ENCODE data around the gene DCTD. TPM values are rescaled to one million over a fixed set of nuclear protein-coding genes. Genes with fewer than 3 reads are reported as not detected.

Gene DCTD
- total RNA-seq, 1 donor from 2014 or later = 93.7 TPM

- H3K27ac Mint-ChIP-seq = no peak overlapping the region
- no peaks in the 10 kb centered on the region for H3K36me3 Mint-ChIP-seq
- no peak for TF ChIP-seq CTCF (IDR thresholded peaks at IDR 0.05; ENCODE audit: unreplicated experiment)
- H3K27me3 Mint-ChIP-seq (ENCODE audit: low read depth) = no peaks in the 10 kb centered on the region
- H3K9me3 Mint-ChIP-seq = no peaks in the 10 kb centered on the region
- peaks cover 38% of the 10 kb centered on the region for H3K4me1 Mint-ChIP-seq
- no peak for DNase-seq (ENCODE audit: low spot score in 2 of 2, unreplicated experiment in 2 of 2)
- H3K4me3 Mint-ChIP-seq = no peak overlapping the region
These were observed 71.6 kb downstream of the DCTD start for GRCh38 chr4:182845618-182846017.

- H3K9me3 Mint-ChIP-seq = no peaks in the 10 kb centered on the region
- no peak for DNase-seq (ENCODE audit: low spot score in 2 of 2, unreplicated experiment in 2 of 2)
- H3K4me3 Mint-ChIP-seq = no peak overlapping the region
- H3K27ac Mint-ChIP-seq = no peak overlapping the region
- peaks cover 38% of the 10 kb centered on the region for H3K4me1 Mint-ChIP-seq
- no peaks in the 10 kb centered on the region for H3K27me3 Mint-ChIP-seq (ENCODE audit: low read depth)
- TF ChIP-seq CTCF (IDR thresholded peaks at IDR 0.05; ENCODE audit: unreplicated experiment) = no peak
- H3K36me3 Mint-ChIP-seq = no peaks in the 10 kb centered on the region
These were observed 73.3 kb downstream of the DCTD start for GRCh38 chr4:182843808-182844325.

- no peak overlapping the region for H3K4me3 Mint-ChIP-seq
- H3K4me1 Mint-ChIP-seq = peaks cover 38% of the 10 kb centered on the region
- no peaks in the 10 kb centered on the region for H3K9me3 Mint-ChIP-seq
- H3K27me3 Mint-ChIP-seq (ENCODE audit: low read depth) = no peaks in the 10 kb centered on the region
- H3K27ac Mint-ChIP-seq = no peak overlapping the region
- H3K36me3 Mint-ChIP-seq = no peaks in the 10 kb centered on the region
- no peak for TF ChIP-seq CTCF (IDR thresholded peaks at IDR 0.05; ENCODE audit: unreplicated experiment)
- DNase-seq (ENCODE audit: low spot score in 2 of 2, unreplicated experiment in 2 of 2) = no peak
These were observed 74.3 kb downstream of the DCTD start for GRCh38 chr4:182842759-182843390.

GRCh38 chr4:182842104-182842600 is 75.0 kb downstream of the DCTD start:
- DNase-seq (ENCODE audit: low spot score in 2 of 2, unreplicated experiment in 2 of 2) = no peak

GRCh38 chr4:182840108-182840507 is 77.1 kb downstream of the DCTD start:
- H3K27ac Mint-ChIP-seq = no peak overlapping the region
- no peak overlapping the region for H3K4me3 Mint-ChIP-seq

More at GRCh38 chr4:182842104-182842600, 75.0 kb downstream of the DCTD start:
- no peaks in the 10 kb centered on the region for H3K27me3 Mint-ChIP-seq (ENCODE audit: low read depth)
- H3K9me3 Mint-ChIP-seq = no peaks in the 10 kb centered on the region
- peaks cover 36% of the 10 kb centered on the region for H3K4me1 Mint-ChIP-seq
- no peaks in the 10 kb centered on the region for H3K36me3 Mint-ChIP-seq
- TF ChIP-seq CTCF (IDR thresholded peaks at IDR 0.05; ENCODE audit: unreplicated experiment) = no peak
- H3K27ac Mint-ChIP-seq = no peak overlapping the region
- H3K4me3 Mint-ChIP-seq = no peak overlapping the region

More at GRCh38 chr4:182840108-182840507, 77.1 kb downstream of the DCTD start:
- no peak for TF ChIP-seq CTCF (IDR thresholded peaks at IDR 0.05; ENCODE audit: unreplicated experiment)
- Mint-ChIP-seq H3K9me3 (no peaks in the 10 kb centered on the region), H3K36me3 (no peaks in the 10 kb centered on the region), H3K27me3 (ENCODE audit: low read depth) (peaks cover 12% of the 10 kb centered on the region), H3K4me1 (peaks cover 32% of the 10 kb centered on the region)
- DNase-seq (ENCODE audit: low spot score in 2 of 2, unreplicated experiment in 2 of 2) = no peak

Other genes with a start within 250 kb of the DCTD start
- gene WWC2, start 181.9 kb upstream of the DCTD start, total RNA-seq = 61.7 to 64.1 TPM (median 62.5 TPM) in 3 replicates

Data from mesothelial cell of epicardium (in vitro differentiated cells).